Middle frontal gyrus (tissue), 1 donor: Measurements from ENCODE around the gene TMPRSS12.
"Not testable (repeated sequence)": the region's sequence is repeated elsewhere in the genome, so short reads cannot be mapped to it uniquely, and the experiment has no call there.

Source experiments
- DNase-seq: peaks from one replicate; pipeline ENCODE4 v3.0.0-alpha.2; 2015; ENCODE audit warnings: low spot score; ENCODE audit errors: extremely low spot score

The TMPRSS12 gene

DNA sequence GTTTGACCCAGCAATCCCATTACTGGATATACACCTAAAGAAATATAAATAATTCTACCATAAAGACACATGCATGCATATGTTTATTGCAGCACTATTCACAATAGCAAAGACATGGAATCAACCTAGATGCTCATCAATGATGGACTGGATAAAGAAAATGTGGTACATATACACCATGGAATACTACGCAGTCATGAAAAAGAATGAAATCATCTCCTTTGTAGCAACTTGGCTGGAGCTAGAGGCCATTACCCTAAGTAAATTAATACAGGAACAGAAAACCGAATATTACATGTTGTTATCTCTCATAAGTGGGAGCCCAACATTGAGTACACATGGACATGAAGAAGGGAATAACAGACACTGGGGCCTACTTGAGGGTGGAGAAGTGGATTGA lies 13.0 kb downstream of the TMPRSS12 start:
- not testable (repeated sequence) for DNase-seq

DNA sequence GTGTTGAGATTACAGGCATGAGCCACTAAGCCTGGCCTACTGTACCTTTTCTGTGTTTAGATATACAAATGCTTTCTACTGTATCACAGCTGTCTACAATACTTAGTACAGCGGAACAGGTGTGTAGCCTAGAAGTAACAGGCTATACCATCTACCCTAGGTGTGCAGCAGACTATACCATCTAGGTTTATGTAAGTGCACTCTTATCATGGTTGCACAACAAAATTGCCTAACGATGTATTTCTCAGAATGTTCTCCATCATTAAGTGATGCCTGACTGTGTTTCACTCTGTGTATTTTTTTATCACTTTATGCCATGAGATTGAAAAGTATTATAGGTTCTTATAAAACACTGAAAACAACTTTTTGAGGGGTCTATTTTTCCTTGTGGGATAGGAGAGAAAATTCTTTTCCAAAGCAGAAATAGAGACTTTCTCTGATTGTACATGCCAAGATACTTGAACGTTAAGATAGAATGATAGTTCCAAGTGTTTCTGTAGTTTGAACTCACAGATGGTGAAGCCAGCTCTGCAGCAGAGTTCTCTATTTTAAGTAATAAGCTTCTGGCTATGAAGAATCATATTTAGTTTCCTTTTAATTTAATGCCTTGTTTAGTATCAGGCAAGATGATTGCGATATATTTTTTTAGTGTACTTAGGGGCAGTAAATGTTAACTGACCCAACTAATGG lies 17.0 kb downstream of the TMPRSS12 start:
- no peak for DNase-seq

- no peak for DNase-seq
These were observed 19.6 kb downstream of the TMPRSS12 start for GRCh38 chr12:50862316-50862715.

DNA sequence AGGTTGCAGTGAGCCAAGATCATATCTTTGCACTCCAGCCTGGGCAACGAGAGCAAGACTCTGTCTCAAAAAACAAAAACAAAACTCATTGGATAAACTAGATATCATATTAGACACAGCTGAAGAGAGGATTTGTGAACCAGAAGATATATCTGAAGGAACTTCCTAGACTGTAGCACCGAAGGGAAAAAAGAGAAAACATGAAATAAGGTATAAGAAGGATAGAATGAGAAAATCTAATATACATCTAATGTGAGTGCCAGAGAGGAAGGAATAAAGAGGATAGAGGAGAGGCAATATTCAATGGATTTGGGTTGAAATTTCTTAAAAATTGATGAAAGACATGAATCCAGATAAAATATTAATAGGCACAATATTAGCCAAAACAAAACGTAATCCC lies 22.5 kb downstream of the TMPRSS12 start:
- no peak for DNase-seq

DNA sequence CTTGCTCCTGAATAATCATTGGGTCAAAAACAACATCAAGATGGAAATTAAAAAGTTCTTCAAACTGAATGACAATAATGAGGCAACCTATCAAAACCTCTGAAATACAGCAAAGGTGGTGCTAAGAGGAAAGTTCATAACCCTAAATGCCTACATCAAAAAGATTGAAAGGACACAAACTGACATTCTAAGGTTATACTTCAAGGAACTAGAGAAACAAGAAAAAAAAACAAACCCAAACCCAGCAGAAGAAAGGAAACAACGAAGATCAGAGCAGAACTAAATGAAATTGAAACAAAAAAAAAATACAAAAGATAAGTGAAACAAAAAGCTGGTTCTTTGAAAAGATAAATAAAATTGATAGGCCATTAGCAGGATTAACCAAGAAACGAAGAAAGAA lies 26.2 kb downstream of the TMPRSS12 start:
- not testable (repeated sequence) for DNase-seq

DNA sequence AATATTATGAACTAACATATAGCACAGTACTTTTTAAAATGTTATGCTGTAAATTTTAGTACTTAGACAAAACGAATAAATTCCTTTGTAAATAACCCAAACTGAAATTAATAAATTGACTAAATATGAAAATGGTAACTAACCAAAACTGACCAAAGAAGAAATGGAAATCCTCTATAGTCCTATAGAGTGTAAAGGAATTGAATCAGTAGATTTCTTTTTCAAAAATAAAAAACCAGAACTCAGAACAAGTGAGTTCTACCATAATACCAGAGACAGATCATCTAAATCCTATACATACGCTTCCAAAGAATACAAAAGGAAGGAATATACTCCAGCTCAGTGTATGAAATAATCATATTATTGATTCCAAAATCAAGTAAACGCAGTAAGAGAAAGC lies 39.8 kb downstream of the TMPRSS12 start:
- DNase-seq = no peak

DNA sequence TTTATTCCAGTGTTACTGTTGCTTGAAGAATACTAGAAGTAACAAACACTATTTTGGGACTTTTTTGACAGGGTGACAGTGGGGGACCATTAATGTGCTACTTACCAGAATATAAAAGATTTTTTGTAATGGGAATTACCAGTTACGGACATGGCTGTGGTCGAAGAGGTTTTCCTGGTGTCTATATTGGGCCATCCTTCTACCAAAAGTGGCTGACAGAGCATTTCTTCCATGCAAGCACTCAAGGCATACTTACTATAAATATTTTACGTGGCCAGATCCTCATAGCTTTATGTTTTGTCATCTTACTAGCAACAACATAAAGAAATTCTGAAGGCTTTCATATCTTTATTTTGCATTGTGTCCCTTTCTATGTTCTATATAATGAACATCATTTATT lies 44.5 kb downstream of the TMPRSS12 start:
- no peak for DNase-seq

DNA sequence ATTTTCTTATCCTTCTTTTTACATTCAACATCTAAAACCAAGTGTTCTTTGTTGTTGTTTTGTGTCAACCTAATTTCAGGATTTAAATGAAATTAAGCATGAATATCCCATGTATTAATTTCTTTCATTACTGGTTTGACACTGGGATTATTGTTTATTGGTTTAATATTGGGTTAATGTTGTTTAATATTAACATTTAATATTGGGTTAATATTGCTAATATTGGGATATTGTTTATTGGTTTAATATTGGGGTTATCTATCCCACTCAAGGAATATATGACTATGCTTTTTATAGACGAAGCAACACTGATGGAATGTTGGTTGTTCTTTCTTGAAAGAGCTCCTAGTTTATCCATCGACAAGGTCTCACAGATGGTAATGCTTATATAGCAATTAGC lies 45.9 kb downstream of the TMPRSS12 start:
- no peak for DNase-seq

DNA sequence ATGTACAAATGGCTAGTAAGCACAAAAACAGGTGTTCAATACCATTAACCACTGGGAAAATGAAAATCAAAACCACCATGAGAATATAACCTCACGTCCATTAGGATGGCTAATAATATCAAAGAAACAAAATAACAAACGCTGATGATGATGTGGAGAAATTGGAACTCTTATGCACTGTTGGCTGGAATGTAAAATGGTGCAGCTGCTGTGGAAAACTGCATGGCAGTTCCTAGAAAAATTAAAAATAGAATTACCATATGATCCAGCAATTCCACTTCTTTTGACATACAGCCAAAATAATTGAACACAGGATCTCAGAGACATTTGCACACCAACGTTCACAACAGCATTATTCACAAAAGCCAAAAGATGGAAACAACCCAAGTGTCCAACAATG lies 51.5 kb downstream of the TMPRSS12 start:
- DNase-seq = no peak

DNA sequence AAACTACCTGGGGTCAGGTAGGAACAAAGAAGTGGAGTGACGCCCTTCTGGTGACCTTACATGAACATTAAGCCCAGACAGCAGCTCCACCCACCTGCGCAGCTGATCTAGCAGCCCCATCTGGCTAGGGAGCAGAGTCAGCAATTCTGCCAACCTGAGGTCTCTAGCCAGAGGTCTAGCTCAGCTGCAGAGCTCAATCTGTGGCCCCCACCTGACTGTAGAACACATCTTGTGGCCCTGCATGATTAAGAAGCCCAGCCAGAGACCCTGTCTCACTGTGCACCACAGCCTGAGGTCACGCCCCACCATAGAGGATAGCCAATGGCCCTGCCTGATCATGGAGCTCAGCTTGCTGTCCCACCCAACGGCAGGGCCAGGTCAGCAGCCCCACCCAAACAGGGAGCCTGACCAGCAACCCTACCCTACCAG lies 59.0 kb downstream of the TMPRSS12 start:
- no peak for DNase-seq

DNA sequence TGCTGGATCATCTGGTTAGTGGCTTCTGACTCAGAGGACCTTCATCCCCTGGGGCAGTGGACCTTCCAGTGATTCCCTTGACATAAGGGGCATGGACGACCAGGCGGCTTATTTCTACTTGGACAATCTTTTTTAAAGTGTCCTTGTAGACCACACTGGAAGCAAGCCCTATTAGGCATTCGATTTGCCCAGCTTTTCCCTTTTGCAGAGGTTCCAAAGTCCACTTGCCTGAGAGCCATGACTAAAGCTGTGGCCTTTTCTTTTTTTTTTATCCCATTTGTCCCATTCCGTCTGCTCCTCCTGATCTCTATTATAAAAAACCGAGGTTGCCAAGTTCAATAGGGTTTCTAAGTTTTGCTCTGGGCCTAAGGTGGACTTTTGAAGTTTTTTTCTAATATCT lies 65.8 kb downstream of the TMPRSS12 start:
- DNase-seq = not testable (repeated sequence)

DNA sequence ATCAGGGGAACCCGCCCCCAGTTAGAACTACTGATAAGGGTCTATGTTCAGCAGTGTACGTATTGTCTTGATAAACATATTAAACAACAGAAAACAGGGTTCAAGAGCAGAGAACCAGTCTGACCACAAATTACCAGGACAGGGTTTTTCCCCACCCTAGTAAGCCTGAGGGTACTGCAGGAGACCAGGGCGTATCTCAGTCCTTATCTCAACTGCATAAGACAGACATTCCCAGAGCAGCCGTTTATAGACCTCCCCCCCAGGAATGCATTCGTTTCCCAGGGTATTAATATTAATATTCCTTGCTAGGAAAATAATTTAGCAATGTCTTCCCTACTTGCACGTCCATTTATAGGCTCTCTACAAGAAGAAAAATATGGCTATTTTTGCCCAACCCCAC lies 69.6 kb downstream of the TMPRSS12 start:
- DNase-seq = not testable (repeated sequence)

DNA sequence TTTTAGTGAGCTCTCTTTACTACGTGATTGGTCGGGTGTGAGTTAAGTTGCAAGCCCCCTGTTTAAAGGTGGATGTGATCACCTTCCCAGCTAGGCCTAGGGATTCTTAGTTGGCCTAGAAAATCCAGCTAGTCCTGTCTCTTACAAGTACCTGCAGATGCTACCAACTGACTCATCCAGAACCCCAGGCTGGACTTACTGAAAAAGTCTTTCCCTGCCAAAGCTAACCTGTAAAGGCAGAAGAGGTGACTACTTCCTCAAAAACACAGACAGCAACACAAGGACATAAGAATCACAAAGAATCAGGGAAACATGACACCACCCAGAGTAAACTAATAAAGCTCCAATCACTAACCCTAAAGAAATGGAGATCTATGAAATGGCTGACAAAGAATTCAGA lies 70.5 kb downstream of the TMPRSS12 start:
- DNase-seq = no peak

GRCh38 chr12:50914872-50915484 lies 72.3 kb downstream of the TMPRSS12 start:
- DNase-seq = no peak

- DNase-seq = no peak
These were observed 73.6 kb downstream of the TMPRSS12 start for GRCh38 chr12:50916292-50916691.

- no peak for DNase-seq
These were observed 76.0 kb downstream of the TMPRSS12 start for GRCh38 chr12:50918584-50919316.

DNA sequence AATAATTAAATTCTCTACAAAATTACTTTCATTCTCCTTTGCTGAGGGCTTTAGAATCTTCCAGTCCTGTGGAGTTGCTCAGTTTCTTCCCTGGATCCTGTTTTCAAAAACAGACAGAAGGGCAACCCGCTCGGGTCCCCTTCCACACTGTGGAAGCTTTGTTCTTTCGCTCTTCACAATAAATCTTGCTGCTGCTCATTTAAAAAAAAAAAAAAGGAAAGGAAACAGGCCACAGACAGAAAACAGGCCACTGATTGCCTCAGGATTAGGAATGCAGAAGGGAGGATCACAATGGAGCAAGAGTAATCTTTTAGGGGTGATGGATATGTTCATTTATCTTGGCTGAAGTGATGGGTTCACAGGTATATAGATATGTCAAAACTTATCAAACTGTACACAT lies 80.1 kb downstream of the TMPRSS12 start:
- DNase-seq = no peak

- no peak for DNase-seq
These were observed 80.8 kb downstream of the TMPRSS12 start for GRCh38 chr12:50923361-50924130.

DNA sequence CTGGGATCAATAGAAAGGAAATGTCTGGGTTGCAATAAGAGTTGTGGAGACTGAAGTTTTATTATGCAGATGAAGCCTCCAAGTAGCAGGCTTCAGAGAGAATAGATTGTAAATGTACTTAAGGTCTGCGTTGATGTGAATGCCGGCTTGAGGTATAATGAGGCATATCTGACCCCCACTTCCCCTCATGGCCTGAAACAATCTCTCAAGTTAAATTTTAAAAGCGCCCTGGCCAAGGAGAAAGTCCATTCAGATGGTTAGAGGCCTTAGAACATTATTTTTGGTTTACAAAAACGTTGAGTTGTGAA lies 81.4 kb downstream of the TMPRSS12 start:
- no peak for DNase-seq

DNA sequence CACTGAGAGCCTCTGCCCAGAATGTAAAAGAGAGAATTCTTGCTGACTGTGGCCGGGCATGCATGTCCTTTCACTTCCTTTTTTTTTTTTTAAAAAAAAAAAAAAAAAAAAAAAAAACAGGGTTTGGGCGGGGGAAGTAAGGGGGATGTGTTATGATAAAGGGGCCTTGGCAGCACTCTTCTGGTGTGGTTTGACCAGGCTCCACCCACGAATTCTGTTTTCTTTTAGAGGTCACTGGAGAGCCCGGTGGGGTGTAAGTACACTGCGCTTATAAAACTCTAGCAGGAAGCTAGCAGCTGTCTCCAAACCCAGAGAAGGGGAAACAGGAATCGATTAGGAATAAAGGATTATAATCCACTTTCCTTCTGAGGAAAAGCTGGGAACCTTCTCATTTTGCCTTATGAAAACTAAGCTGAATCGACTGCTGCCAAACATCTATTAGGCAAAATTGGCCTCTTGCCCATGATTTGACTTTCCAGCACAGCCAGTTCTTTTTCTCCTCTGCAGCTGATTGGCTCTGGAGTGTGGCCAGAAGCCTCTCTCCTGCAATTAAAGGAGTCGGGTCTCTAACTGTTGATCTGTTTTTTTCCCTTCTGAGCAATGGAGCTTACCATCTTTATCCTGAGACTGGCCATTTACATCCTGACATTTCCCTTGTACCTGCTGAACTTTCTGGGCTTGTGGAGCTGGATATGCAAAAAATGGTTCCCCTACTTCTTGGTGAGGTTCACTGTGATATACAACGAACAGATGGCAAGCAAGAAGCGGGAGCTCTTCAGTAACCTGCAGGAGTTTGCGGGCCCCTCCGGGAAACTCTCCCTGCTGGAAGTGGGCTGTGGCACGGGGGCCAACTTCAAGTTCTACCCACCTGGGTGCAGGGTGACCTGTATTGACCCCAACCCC lies 82.0 kb downstream of the TMPRSS12 start:
- peak; percentile 62 for DNase-seq

GRCh38 chr12:50925342-50925651 lies 82.6 kb downstream of the TMPRSS12 start:
- DNase-seq = no peak
